H1 (cell line): Measurements from ENCODE around the gene CDH15. TPM values are rescaled to one million over a fixed set of nuclear protein-coding genes. Genes with fewer than 3 reads are reported as not detected.

ENCODE experiments used
- CTCF ChIA-PET: fragments of 300-600 bp; sonication (Branson Sonifier 250); formaldehyde crosslinking; loops from one replicate; lab custom pipeline; 2021; ENCODE audit not compliant: partially characterized antibody; lab: Charles Lee
- POLR2A ChIA-PET: fragments of 300-600 bp; sonication (Branson Sonifier 250); formaldehyde crosslinking; loops from one replicate; lab custom pipeline; 2021; ENCODE audit warnings: inconsistent platforms; ENCODE audit not compliant: partially characterized antibody; lab: Charles Lee
- DNase-seq, 2 experiments: peaks; one replicate each; pipeline versions ENCODE4 v3.0.0 to v3.0.0-alpha.2; 2010 to 2022; ENCODE audit warnings: low spot score in 2 of 2, low read depth in 1 of 2, mixed read lengths in 1 of 2
- FAIRE-seq: peaks from 2 replicates; lab custom pipeline; 2011; peaks lifted over from hg19 to GRCh38; lab: Jason Lieb, UNC
- H2AFZ ChIP-seq: 2 replicates; pipeline ENCODE4 v1.8.1; 2012; ENCODE audit warnings: low read length, inconsistent platforms
- H2AK5ac ChIP-seq: 2 replicates; pipeline ENCODE4 v1.6.1; 2013; ENCODE audit warnings: low read depth, low read length
- H2BK120ac ChIP-seq: replicated peaks from 2 replicates; pipeline ENCODE3; 2013; ENCODE audit warnings: low read depth, low read length, inconsistent platforms
- H2BK12ac ChIP-seq: 2 replicates; pipeline ENCODE4 v1.6.1; 2013; ENCODE audit warnings: low read depth, low read length
- H2BK15ac ChIP-seq: 2 replicates; pipeline ENCODE4 v1.6.1; 2013; ENCODE audit warnings: low read length
- H2BK20ac ChIP-seq: 2 replicates; pipeline ENCODE4 v1.6.1; 2013; ENCODE audit warnings: low read length
- H2BK5ac ChIP-seq: 2 replicates; pipeline ENCODE4 v1.6.1; 2013; ENCODE audit warnings: low read depth, low read length
- H3K14ac ChIP-seq: 2 replicates; pipeline ENCODE4 v1.6.1; 2013; ENCODE audit warnings: inconsistent platforms; ENCODE audit not compliant: insufficient read length
- H3K18ac ChIP-seq: 2 replicates; pipeline ENCODE4 v1.6.1; 2013; ENCODE audit warnings: low read length; ENCODE audit errors: extremely low read depth
- H3K23ac ChIP-seq: 2 replicates; pipeline ENCODE4 v1.6.1; 2013; ENCODE audit warnings: inconsistent platforms; ENCODE audit not compliant: insufficient read length
- H3K23me2 ChIP-seq: 2 replicates; pipeline ENCODE4 v1.6.1; 2013; ENCODE audit warnings: low read depth, low read length
- H3K27ac ChIP-seq: 2 replicates; pipeline ENCODE4 v1.6.1; 2011; ENCODE audit warnings: low read depth, low read length, inconsistent platforms
- H3K27me3 ChIP-seq, 4 experiments: replicated peaks in 1 of 4; 1 replicate in 1 of 4; 2 replicates in 3 of 4; pipeline versions ENCODE4 v1.6.1 to v1.8.1; 2011 to 2013; ENCODE audit warnings: low read length in 3 of 4, mild to moderate bottlenecking in 3 of 4, inconsistent platforms in 2 of 4, mixed read lengths in 2 of 4, moderate library complexity in 1 of 4; ENCODE audit not compliant: control insufficient read depth in 3 of 4, insufficient read depth in 3 of 4; ENCODE audit errors: extremely low read depth in 1 of 4
- H3K36me3 ChIP-seq, 4 experiments: 2 replicates each; pipeline versions ENCODE4 v1.6.1 to v1.8.1; 2011 to 2013; ENCODE audit warnings: mild to moderate bottlenecking in 4 of 4, low read length in 3 of 4, moderate library complexity in 2 of 4, control low read depth in 1 of 4, inconsistent platforms in 1 of 4; ENCODE audit not compliant: insufficient read depth in 4 of 4, control insufficient read depth in 2 of 4
- H3K4ac ChIP-seq: replicated peaks from 2 replicates; pipeline ENCODE3; 2013; ENCODE audit warnings: low read length, low read depth, mixed read lengths, inconsistent platforms; ENCODE audit not compliant: insufficient read length
- H3K4me1 ChIP-seq, 4 experiments: replicated peaks in 1 of 4; 1 replicate in 1 of 4; 2 replicates in 3 of 4; pipeline versions ENCODE4 v1.6.1 to v1.8.1; 2011 to 2013; ENCODE audit warnings: low read length in 3 of 4, inconsistent platforms in 2 of 4, mixed read lengths in 1 of 4; ENCODE audit not compliant: insufficient read depth in 4 of 4, control insufficient read depth in 3 of 4
- H3K4me2 ChIP-seq, 2 experiments: 2 replicates each; pipeline versions ENCODE4 v1.6.1 to v1.8.1; 2011 to 2013; ENCODE audit warnings: low read depth in 2 of 2, low read length in 2 of 2, control low read depth in 1 of 2, inconsistent platforms in 1 of 2, mild to moderate bottlenecking in 1 of 2; ENCODE audit not compliant: insufficient read depth in 1 of 2
- H3K4me3 ChIP-seq, 4 experiments: fragments of 200-600, 300-600 bp in 1 of 4; sonication (generic), shearing (Covaris generic), sonication (Bioruptor Twin) in 1 of 4; 2 replicates each; pipeline versions ENCODE4 v1.5.1 to v1.8.1; 2011 to 2016; ENCODE audit warnings: low read length in 4 of 4, low read depth in 3 of 4, control low read depth in 2 of 4, inconsistent platforms in 2 of 4, mild to moderate bottlenecking in 2 of 4, mixed read lengths in 1 of 4, moderate library complexity in 1 of 4; ENCODE audit not compliant: insufficient read depth in 2 of 4; ENCODE audit errors: extremely low read depth in 1 of 4
- H3K56ac ChIP-seq: replicated peaks from 2 replicates; pipeline ENCODE3; 2013; ENCODE audit warnings: low read depth, mild to moderate bottlenecking, mixed read lengths, low read length, inconsistent platforms; ENCODE audit not compliant: insufficient read length
- H3K79me1 ChIP-seq: 2 replicates; pipeline ENCODE4 v1.6.1; 2013; ENCODE audit warnings: low read depth, low read length, control low read depth
- H3K79me2 ChIP-seq, 2 experiments: 2 replicates each; pipeline versions ENCODE4 v1.6.1 to v1.8.1; 2012 to 2013; ENCODE audit warnings: low read length in 2 of 2, mild to moderate bottlenecking in 2 of 2, inconsistent platforms in 1 of 2; ENCODE audit not compliant: insufficient read depth in 2 of 2, control insufficient read depth in 1 of 2
- H3K9ac ChIP-seq, 4 experiments: replicated peaks in 1 of 4; 1 replicate in 1 of 4; 2 replicates in 3 of 4; pipeline versions ENCODE4 v1.6.1 to v1.8.1; 2011 to 2013; ENCODE audit warnings: low read depth in 3 of 4, low read length in 3 of 4, control low read depth in 2 of 4, mild to moderate bottlenecking in 2 of 4, moderate library complexity in 2 of 4, inconsistent platforms in 1 of 4; ENCODE audit errors: extremely low read depth in 1 of 4
- H3K9me3 ChIP-seq, 2 experiments: 2 replicates each; pipeline versions ENCODE4 v1.6.1 to v1.8.1; 2012 to 2013; ENCODE audit warnings: mild to moderate bottlenecking in 2 of 2, moderate library complexity in 2 of 2, control low read depth in 1 of 2, inconsistent platforms in 1 of 2, low read depth in 1 of 2, low read length in 1 of 2, mixed read lengths in 1 of 2; ENCODE audit not compliant: insufficient read depth in 2 of 2
- H4K20me1 ChIP-seq, 2 experiments: replicated peaks in 1 of 2; 2 replicates each; pipeline versions ENCODE3 to v1.8.1; 2011 to 2013; ENCODE audit warnings: inconsistent platforms in 2 of 2, low read length in 2 of 2, mild to moderate bottlenecking in 1 of 2; ENCODE audit not compliant: insufficient read depth in 2 of 2, control insufficient read depth in 1 of 2
- H4K5ac ChIP-seq: 2 replicates; pipeline ENCODE4 v1.6.1; 2013; ENCODE audit warnings: low read length, low read depth, mixed read lengths, inconsistent platforms; ENCODE audit not compliant: insufficient read length
- H4K8ac ChIP-seq: 2 replicates; pipeline ENCODE4 v1.8.0; 2013; ENCODE audit warnings: mild to moderate bottlenecking, moderate library complexity, low read length, inconsistent platforms; ENCODE audit not compliant: insufficient read depth; ENCODE audit errors: extremely low read depth
- H4K91ac ChIP-seq: replicated peaks from 2 replicates; pipeline ENCODE3; 2013; ENCODE audit warnings: low read length, mixed read lengths, inconsistent platforms; ENCODE audit not compliant: insufficient read length
- CTBP2 ChIP-seq: IDR thresholded peaks from 2 replicates; pipeline ENCODE4 v1.7.0; 2011; ENCODE audit warnings: borderline replicate concordance, mild to moderate bottlenecking, moderate library complexity, mixed read lengths, low read length; ENCODE audit not compliant: insufficient read depth, insufficient read length
- EP300 ChIP-seq, 2 experiments: IDR thresholded peaks; 1 replicate in 1 of 2; 2 replicates in 1 of 2; pipeline ENCODE4 v1.6.1; 2011 to 2012; ENCODE audit warnings: low read depth in 2 of 2, low read length in 2 of 2, mild to moderate bottlenecking in 2 of 2, borderline replicate concordance in 1 of 2, inconsistent platforms in 1 of 2, moderate library complexity in 1 of 2
- GABPA ChIP-seq: IDR thresholded peaks from 2 replicates; pipeline ENCODE4 v1.6.1; 2011; ENCODE audit warnings: mild to moderate bottlenecking, low read length, moderate library complexity, borderline replicate concordance; ENCODE audit not compliant: insufficient read depth
- HDAC2 ChIP-seq, 2 experiments: fragments of 300-600 bp in 1 of 2; sonication (generic) in 1 of 2; IDR thresholded peaks; 2 replicates each; pipeline ENCODE4 v1.6.1; 2011 to 2012; ENCODE audit warnings: low read depth in 2 of 2, low read length in 2 of 2, mild to moderate bottlenecking in 2 of 2, moderate library complexity in 2 of 2, borderline replicate concordance in 1 of 2, inconsistent platforms in 1 of 2
- NRF1 ChIP-seq: IDR thresholded peaks from 2 replicates; pipeline ENCODE4 v1.6.1; 2011; ENCODE audit warnings: mild to moderate bottlenecking, low read depth, low read length, improper control_type of control experiment
- POU5F1 ChIP-seq: IDR thresholded peaks from 2 replicates; pipeline ENCODE4 v1.6.1; 2011; ENCODE audit warnings: low read depth, mild to moderate bottlenecking, low read length, moderate library complexity
- SIX5 ChIP-seq: IDR thresholded peaks from 2 replicates; pipeline ENCODE4 v1.6.1; 2011; ENCODE audit warnings: mild to moderate bottlenecking, low read depth, low read length
- SUZ12 ChIP-seq: fragments of 200-600 bp; sonication (generic); IDR thresholded peaks from 2 replicates; pipeline ENCODE4 v1.6.1; 2012; ENCODE audit warnings: mild to moderate bottlenecking, inconsistent platforms, low read length, moderate library complexity, mixed read lengths
- WGBS, 2 experiments: shearing (Covaris generic) in 1 of 2; methylation state at CpG; one replicate each; pipeline versions ENCODE4 v1.1.6 to v1.1.7; 2013 to 2015; ENCODE audit warnings: low lambda C conversion rate in 2 of 2, mixed read lengths in 2 of 2, inconsistent platforms in 1 of 2, low coverage in 1 of 2, missing lambda C conversion rate in 1 of 2; ENCODE audit not compliant: insufficient replicate concordance in 2 of 2, insufficient coverage in 1 of 2, insufficient read length in 1 of 2; ENCODE audit errors: extremely low coverage in 1 of 2, missing lambda C conversion rate in 1 of 2; 5-methylcytosine and 5-hydroxymethylcytosine counted together
- polyA plus RNA-seq, 7 experiments: library from polyadenylated mRNA; depleted of rRNA in 3 of 7; stranded (reverse) in 5 of 7; unstranded in 2 of 7; fragments of >200 nt in 5 of 7; fragments of 200-250 nt in 2 of 7; gene quantifications; 1 replicate in 5 of 7; 2 replicates in 1 of 7; 4 replicates in 1 of 7; pipeline versions ENCODE4 v1.2.1 to v1.2.3, GENCODE V29; 2011 to 2013; ENCODE audit warnings: missing spikeins in 2 of 7, mixed read lengths in 2 of 7
- total RNA-seq: library from RNA; stranded (reverse); fragmentation: NEBNext Ultra II Directional; extraction: Animal tissue kit (Norgen Biotek cat#: 25700); gene quantifications from 2 replicates; pipeline ENCODE4 v1.2.1, GENCODE V29; 2021
- TF ChIP-seq, protein P1 (sequence below): IDR thresholded peaks from 2 replicates; pipeline ENCODE4 v1.6.1; 2012; ENCODE audit warnings: low read length, inconsistent platforms

CDH15 gene
- total and polyA plus RNA-seq, 2 of the 8 experiments (the other 6 are each of a cell fraction or from before 2014, with no cell fraction given): 0.50 to 0.82 TPM

DNA sequence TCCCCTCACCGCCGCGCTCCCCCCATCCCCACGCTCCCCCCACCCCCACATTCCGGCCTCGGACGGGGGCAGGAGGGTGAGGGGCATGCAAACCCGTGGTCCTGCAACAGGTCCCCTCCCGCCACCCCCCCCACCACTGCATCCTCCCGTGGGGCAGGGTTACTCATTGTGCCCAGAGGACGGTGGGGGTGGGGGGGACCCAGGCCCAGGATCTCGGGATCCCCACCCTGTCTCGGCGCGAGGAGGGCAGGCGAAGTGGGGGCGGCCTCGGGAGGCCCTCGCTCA, 20.3 kb downstream of the CDH15 start:
- FAIRE-seq (no peak), DNase-seq (no peak)
- no peak overlapping the region for H3K56ac ChIP-seq
- no peak overlapping the region for H2BK5ac ChIP-seq
- no peak overlapping the region; the same call in 1 of the 2 replicates for H3K18ac ChIP-seq
- H3K27me3 ChIP-seq: peaks cover 0 to 9% (median 6%) of the 10 kb centered on the region in 4 experiments; a peak in 6 of 7 replicates
- no peak overlapping the region for H3K27ac ChIP-seq
- peak overlapping the region; percentile 55 to 94 for H3K4me2 ChIP-seq
- H3K4me1 ChIP-seq: no peaks in the 10 kb centered on the region; a peak in 2 of 7 replicates
- no peak overlapping the region for H4K91ac ChIP-seq
- H2AK5ac ChIP-seq: no peak overlapping the region
- no peaks in the 10 kb centered on the region for H3K79me2 ChIP-seq
- H4K5ac ChIP-seq: no peak overlapping the region
- H2BK15ac ChIP-seq: no peak overlapping the region
- peaks cover 6% of the 10 kb centered on the region; the same call in 1 of the 2 replicates for H3K23me2 ChIP-seq
- ChIA-PET POLR2A (no interaction called here), CTCF (no interaction called here)
- H2BK12ac ChIP-seq: no peak overlapping the region
- peaks cover 2 to 6% of the 10 kb centered on the region in 2 experiments for H4K20me1 ChIP-seq
- peak overlapping the region; percentile 26 to 65 (median 45) for H3K4me3 ChIP-seq
- TF ChIP-seq, protein P1, sequence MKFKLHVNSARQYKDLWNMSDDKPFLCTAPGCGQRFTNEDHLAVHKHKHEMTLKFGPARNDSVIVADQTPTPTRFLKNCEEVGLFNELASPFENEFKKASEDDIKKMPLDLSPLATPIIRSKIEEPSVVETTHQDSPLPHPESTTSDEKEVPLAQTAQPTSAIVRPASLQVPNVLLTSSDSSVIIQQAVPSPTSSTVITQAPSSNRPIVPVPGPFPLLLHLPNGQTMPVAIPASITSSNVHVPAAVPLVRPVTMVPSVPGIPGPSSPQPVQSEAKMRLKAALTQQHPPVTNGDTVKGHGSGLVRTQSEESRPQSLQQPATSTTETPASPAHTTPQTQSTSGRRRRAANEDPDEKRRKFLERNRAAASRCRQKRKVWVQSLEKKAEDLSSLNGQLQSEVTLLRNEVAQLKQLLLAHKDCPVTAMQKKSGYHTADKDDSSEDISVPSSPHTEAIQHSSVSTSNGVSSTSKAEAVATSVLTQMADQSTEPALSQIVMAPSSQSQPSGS: no peak
- TF ChIP-seq HDAC2 (IDR thresholded peaks at IDR 0.05; ENCODE audit: borderline replicate concordance in 1 of 2, low read depth in 2 of 2, low read length in 2 of 2): no peak
- no peak for TF ChIP-seq EP300 (IDR thresholded peaks at IDR 0.05; ENCODE audit: borderline replicate concordance in 1 of 2, low read depth in 2 of 2, low read length in 2 of 2)
- no peak for TF ChIP-seq CTBP2
- TF ChIP-seq SIX5: no peak
- TF ChIP-seq POU5F1: no peak
- no peak for TF ChIP-seq NRF1
- TF ChIP-seq GABPA: no peak
- TF ChIP-seq SUZ12: no peak
- no peaks in the 10 kb centered on the region for H3K36me3 ChIP-seq
- no peaks in the 10 kb centered on the region; a peak in 1 of 4 replicates for H3K9me3 ChIP-seq
- H3K23ac ChIP-seq: no peak overlapping the region
- no peak overlapping the region for H3K14ac ChIP-seq
- no peak overlapping the region for H3K4ac ChIP-seq
- no peak overlapping the region; a peak in 1 of 7 replicates for H3K9ac ChIP-seq
- H3K79me1 ChIP-seq: no peaks in the 10 kb centered on the region
- no peak overlapping the region for H2BK120ac ChIP-seq
- H2BK20ac ChIP-seq: no peak overlapping the region
- no peak overlapping the region for H4K8ac ChIP-seq
- no peak overlapping the region for H2AFZ ChIP-seq
- 7% methylated on average over 8 of the region's 19 CpGs; no CpG with 5 or more reads in 1 of the 2 experiments for WGBS, 2 experiments
